Measurements from ENCODE around the gene ITPRID2.
"Not testable (repeated sequence)": the region's sequence is repeated elsewhere in the genome, so short reads cannot be mapped to it uniquely, and the experiment has no call there.

ITPRID2 gene

DNA sequence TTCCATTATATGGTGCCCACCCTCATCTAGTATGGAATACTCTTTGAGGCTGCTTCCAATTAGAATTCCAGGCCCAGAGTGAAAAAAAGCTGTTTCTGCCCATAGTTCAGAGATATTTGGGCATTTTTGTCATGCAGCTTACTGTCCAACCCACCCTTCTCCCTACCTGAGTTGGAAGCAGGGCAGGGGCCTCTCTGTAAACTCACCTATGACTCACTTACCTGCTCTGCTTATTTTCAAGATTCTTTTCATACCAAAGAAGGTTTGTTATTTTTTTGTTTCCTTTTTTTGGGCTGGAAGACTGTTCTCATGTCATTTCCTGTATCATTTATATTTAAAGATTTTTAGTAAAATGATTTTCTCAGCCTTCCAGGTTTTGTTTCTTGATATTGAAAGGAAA lies 55.7 kb downstream of the ITPRID2 start:
- TF ChIP-seq, protein P1, sequence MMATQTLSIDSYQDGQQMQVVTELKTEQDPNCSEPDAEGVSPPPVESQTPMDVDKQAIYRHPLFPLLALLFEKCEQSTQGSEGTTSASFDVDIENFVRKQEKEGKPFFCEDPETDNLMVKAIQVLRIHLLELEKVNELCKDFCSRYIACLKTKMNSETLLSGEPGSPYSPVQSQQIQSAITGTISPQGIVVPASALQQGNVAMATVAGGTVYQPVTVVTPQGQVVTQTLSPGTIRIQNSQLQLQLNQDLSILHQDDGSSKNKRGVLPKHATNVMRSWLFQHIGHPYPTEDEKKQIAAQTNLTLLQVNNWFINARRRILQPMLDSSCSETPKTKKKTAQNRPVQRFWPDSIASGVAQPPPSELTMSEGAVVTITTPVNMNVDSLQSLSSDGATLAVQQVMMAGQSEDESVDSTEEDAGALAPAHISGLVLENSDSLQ (IDR thresholded peaks at IDR 0.05), result no peak
- TF ChIP-seq SP1 (IDR thresholded peaks at IDR 0.05), result no peak
- TF ChIP-seq ZNF384 (IDR thresholded peaks at IDR 0.05), result no peak
- TF ChIP-seq FOXK2 (IDR thresholded peaks at IDR 0.05), result no peak
- POLR2A ChIA-PET, result no interaction called here
- DNase-seq (ENCODE audit: extremely low spot score), result no peak
- CTCF ChIA-PET, result no interaction called here

DNA sequence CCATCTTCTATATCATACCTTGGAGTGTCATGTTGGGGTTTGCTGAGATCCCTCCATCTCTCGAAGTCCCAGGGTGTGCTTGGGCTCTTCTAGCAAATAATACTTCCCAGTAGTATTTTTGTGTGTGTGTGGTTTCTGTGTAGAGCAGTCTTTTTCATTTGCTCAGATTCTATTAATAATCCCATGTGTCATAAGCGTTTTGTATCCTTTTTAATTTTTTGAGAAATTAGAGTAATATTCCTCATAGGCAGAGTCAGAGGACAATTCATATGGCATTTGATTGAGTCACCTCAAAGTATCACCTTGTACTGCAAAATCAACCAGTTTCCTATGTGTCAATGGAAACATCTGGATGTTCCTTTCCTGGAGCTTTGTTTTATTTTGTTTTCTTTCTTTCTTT lies 56.7 kb downstream of the ITPRID2 start:
- TF ChIP-seq FOXM1 (IDR thresholded peaks at IDR 0.05; ENCODE audit: borderline replicate concordance) (no peak), SP1 (IDR thresholded peaks at IDR 0.05) (no peak), ZNF384 (IDR thresholded peaks at IDR 0.05) (no peak), FOXA1 (IDR thresholded peaks at IDR 0.05) (no peak), BHLHE40 (IDR thresholded peaks at IDR 0.05; ENCODE audit: borderline replicate concordance) (no peak), NFRKB (IDR thresholded peaks at IDR 0.05) (no peak), L3MBTL2 (conservative IDR thresholded peaks at IDR 0.05) (no peak), HDGF (IDR thresholded peaks at IDR 0.05; ENCODE audit: borderline replicate concordance) (no peak), CTBP1 (IDR thresholded peaks at IDR 0.05; ENCODE audit: borderline replicate concordance) (no peak), TARDBP (IDR thresholded peaks at IDR 0.05) (no peak), ARNT (IDR thresholded peaks at IDR 0.05) (no peak), LEF1 (IDR thresholded peaks at IDR 0.05; ENCODE audit: borderline replicate concordance) (no peak), ELF4 (IDR thresholded peaks at IDR 0.05) (no peak), FOXK2 (IDR thresholded peaks at IDR 0.05) (no peak), SUZ12 (IDR thresholded peaks at IDR 0.05) (no peak)
- TF ChIP-seq, protein P1 (IDR thresholded peaks at IDR 0.05), result no peak
- ChIA-PET POLR2A (no interaction called here), CTCF (no interaction called here)
- no peak for DNase-seq (ENCODE audit: extremely low spot score)

DNA sequence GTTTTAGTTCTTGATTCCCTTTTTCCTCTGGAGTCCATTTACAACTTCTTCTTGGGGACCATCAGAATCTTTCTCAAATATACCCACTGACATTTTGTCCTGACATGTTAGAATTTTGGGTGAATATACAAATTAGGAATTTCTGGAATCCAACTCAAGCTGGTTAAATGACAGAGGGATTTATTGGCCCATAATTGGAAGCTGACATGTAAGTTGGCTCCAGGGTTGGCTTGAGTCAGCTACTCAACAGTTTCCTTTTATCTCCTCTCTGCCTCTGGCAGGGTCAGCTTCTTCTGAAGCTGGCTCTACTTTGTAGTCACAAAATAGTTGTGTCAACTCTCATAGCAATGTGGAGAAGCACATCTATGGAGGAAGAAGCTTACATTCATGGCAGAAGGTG lies 57.5 kb downstream of the ITPRID2 start:
- POLR2A ChIA-PET, result no interaction called here
- CTCF ChIA-PET, result no interaction called here
- TF ChIP-seq NFRKB (IDR thresholded peaks at IDR 0.05) (no peak), LEF1 (IDR thresholded peaks at IDR 0.05; ENCODE audit: borderline replicate concordance) (no peak), BHLHE40 (IDR thresholded peaks at IDR 0.05; ENCODE audit: borderline replicate concordance) (no peak), ARNT (IDR thresholded peaks at IDR 0.05) (no peak), FOXK2 (IDR thresholded peaks at IDR 0.05) (no peak), FOXA1 (IDR thresholded peaks at IDR 0.05) (no peak), ZNF384 (IDR thresholded peaks at IDR 0.05) (no peak), L3MBTL2 (conservative IDR thresholded peaks at IDR 0.05) (no peak), HDGF (IDR thresholded peaks at IDR 0.05; ENCODE audit: borderline replicate concordance) (no peak), SP1 (IDR thresholded peaks at IDR 0.05) (no peak), CTBP1 (IDR thresholded peaks at IDR 0.05; ENCODE audit: borderline replicate concordance) (no peak), ELF4 (IDR thresholded peaks at IDR 0.05) (no peak), TARDBP (IDR thresholded peaks at IDR 0.05) (no peak), SUZ12 (IDR thresholded peaks at IDR 0.05) (no peak)
- DNase-seq (ENCODE audit: extremely low spot score), result no peak

DNA sequence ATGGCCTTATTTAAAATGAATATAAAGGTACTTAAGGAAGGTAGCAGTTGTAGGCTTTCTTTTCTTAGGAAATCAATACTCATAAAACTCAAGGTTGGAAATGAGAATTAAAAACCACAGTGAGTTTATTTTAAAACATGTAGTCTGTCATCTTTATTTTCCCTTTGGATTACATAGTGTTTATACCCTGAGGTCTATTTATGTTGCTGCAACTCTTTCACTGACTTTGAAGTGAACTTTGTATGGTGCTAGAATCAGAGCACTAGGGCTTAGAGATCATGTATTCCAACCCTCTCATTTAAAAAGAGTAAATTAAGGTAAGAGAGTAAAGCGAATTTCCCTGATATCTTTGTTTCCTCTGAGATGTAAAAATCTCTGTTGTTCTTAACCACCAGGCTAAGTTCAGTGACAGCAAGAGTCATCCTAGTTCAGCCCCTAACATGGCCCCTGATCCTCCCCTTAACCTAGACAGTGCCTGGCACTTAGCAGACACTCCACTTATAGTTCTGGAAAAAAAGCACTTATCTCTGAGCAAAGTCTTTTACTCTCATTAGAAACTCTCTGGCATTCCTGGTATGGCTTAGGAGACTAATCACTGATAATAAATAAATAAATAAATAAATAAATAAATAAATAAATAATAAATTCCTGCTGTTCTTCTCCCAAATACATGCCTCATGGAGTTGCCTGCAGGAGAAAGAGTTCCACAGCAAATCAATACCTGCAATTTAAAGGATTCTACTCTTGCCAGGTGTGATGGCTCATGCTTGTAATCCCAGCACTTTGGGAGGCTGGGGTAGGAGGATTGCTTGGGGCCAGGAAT lies 61.1 kb downstream of the ITPRID2 start:
- ChIA-PET CTCF (no interaction called here), POLR2A (no interaction called here)
- DNase-seq (ENCODE audit: extremely low spot score), result no peak
- TF ChIP-seq L3MBTL2 (conservative IDR thresholded peaks at IDR 0.05), result no peak
- no peak for TF ChIP-seq ZNF384 (IDR thresholded peaks at IDR 0.05)
- no peak for TF ChIP-seq ARNT (IDR thresholded peaks at IDR 0.05)
- no peak for TF ChIP-seq BHLHE40 (IDR thresholded peaks at IDR 0.05; ENCODE audit: borderline replicate concordance)
- no peak for TF ChIP-seq CTBP1 (IDR thresholded peaks at IDR 0.05; ENCODE audit: borderline replicate concordance)

DNA sequence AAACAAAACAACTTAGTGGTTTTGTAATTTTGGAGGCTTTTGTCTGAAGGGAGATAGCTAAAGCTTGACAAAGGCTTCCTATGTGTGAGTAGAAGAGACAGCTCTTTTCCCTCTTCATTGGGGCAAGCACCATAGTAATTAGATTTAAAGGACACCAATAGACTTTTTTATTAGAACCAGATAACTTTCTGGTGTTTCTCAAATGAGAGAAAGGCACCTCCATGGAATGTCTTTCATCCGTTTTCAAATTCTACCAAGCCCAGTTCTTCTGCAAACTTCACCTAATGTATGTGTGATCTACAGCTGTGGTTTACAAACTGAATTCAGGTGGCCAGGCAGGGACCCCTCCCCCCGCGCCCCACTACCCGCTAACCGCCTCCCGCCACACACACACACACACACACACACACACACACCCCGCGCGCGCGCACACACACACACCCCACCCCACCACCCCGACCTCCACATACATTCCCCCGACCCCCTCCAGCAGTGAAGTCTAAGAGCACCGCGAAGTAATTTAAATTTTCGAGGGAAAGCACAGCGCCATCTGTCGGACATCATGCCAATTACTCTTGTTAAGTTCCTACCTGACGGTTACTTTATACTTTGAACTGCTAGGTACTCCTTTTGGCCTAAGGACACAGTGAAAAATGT lies 62.5 kb downstream of the ITPRID2 start:
- no peak for TF ChIP-seq L3MBTL2 (conservative IDR thresholded peaks at IDR 0.05)
- peak; percentile 66 for DNase-seq (ENCODE audit: extremely low spot score)
- POLR2A ChIA-PET, result no interaction called here
- CTCF ChIA-PET, result interaction anchor here (0.6 to 2.2 kb wide), 11 partner anchors 17 to 1845 kb away, joined by 3 to 8 read pairs (median 4); no protein-coding TSS in a partner anchor

DNA sequence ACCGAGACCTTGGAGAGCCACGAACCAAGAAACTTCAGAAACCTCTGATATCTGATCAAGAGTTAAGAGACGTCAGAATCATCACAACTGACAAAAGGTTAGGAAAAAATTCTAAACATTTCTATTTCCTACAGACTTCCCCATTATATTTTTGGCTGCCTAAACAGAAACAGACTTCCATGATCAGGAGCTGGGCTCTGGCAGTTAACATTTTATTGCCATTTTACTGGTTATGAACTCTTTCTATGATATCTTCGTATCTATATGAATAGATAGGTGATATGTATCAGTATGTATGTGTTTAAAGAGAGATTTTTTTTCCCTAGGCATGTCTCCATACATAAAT lies 63.0 kb downstream of the ITPRID2 start:
- POLR2A ChIA-PET, result no interaction called here
- TF ChIP-seq HDGF (IDR thresholded peaks at IDR 0.05; ENCODE audit: borderline replicate concordance), result no peak
- TF ChIP-seq L3MBTL2 (conservative IDR thresholded peaks at IDR 0.05), result no peak
- no peak for TF ChIP-seq FOXM1 (IDR thresholded peaks at IDR 0.05; ENCODE audit: borderline replicate concordance)
- no peak for TF ChIP-seq ARNT (IDR thresholded peaks at IDR 0.05)
- TF ChIP-seq FOXK2 (IDR thresholded peaks at IDR 0.05), result no peak
- TF ChIP-seq ZNF384 (IDR thresholded peaks at IDR 0.05), result no peak
- no peak for TF ChIP-seq TARDBP (IDR thresholded peaks at IDR 0.05)
- TF ChIP-seq LEF1 (IDR thresholded peaks at IDR 0.05; ENCODE audit: borderline replicate concordance), result no peak
- no peak for TF ChIP-seq BHLHE40 (IDR thresholded peaks at IDR 0.05; ENCODE audit: borderline replicate concordance)
- no peak for TF ChIP-seq CTBP1 (IDR thresholded peaks at IDR 0.05; ENCODE audit: borderline replicate concordance)
- no peak for TF ChIP-seq FOXA1 (IDR thresholded peaks at IDR 0.05)
- TF ChIP-seq ELF4 (IDR thresholded peaks at IDR 0.05), result no peak
- TF ChIP-seq NFRKB (IDR thresholded peaks at IDR 0.05), result no peak
- CTCF ChIA-PET, result interaction anchor here (0.6 to 2.2 kb wide), 9 partner anchors 17 to 506 kb away, joined by 3 to 8 read pairs (median 4); no protein-coding TSS in a partner anchor
- DNase-seq (ENCODE audit: extremely low spot score), result no peak

DNA sequence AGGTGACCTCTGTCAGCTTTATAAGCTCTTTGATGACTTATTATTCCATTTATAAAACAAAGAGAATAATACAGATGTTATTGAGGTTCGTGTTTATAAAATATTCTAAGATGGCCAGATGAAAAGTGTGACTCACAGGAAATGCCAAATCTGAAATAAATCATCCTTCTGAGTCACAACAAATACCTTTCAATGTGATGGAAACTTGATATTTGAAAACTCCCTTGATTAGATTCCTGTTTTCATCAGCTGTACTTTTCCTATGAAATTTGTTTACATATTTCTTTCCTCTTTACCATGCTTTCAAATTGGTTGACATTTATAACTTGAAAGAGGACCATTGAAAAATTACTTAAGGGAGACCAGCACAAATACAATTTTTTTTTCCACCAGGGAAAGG lies 63.5 kb downstream of the ITPRID2 start:
- ChIA-PET CTCF (interaction anchor here (0.6 to 2.2 kb wide), 7 partner anchors 16 to 216 kb away, joined by 3 to 8 read pairs (median 4); no protein-coding TSS in a partner anchor), POLR2A (no interaction called here)
- DNase-seq (ENCODE audit: extremely low spot score), result no peak

DNA sequence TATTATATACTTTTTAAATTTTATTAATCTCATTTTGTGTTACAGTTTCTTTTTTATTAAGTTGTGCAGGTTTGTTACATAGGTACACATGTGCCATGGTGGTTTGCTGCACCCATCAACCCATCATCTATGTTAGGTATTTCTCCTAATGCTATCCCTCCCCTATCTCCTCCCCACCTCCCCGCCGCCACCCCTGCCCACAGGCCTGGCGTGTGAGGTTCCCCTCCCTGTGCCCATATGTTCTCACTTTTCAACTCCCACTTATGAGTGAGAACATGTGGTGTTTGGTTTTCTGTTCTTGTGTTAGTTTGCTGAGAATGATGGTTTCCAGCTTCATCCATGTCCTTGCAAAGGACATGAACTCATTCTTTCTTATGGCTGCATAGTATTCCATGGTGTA lies 64.3 kb downstream of the ITPRID2 start:
- DNase-seq (ENCODE audit: extremely low spot score); POLR2A ChIA-PET: not testable (repeated sequence)
- CTCF ChIA-PET, result interaction anchor here (2.2 kb wide), 1 partner anchor 213 kb away, joined by 8 read pairs; no protein-coding TSS in a partner anchor

More for the DNA sequence above, 63.5 kb downstream of the ITPRID2 start:
- TF ChIP-seq TARDBP (IDR thresholded peaks at IDR 0.05) (no peak), FOXK2 (IDR thresholded peaks at IDR 0.05) (no peak), CTBP1 (IDR thresholded peaks at IDR 0.05; ENCODE audit: borderline replicate concordance) (no peak), ZNF384 (IDR thresholded peaks at IDR 0.05) (no peak)

Data from HEK293T (cell line).